ENCODE data around the gene DEUP1.

Gene DEUP1

DNA sequence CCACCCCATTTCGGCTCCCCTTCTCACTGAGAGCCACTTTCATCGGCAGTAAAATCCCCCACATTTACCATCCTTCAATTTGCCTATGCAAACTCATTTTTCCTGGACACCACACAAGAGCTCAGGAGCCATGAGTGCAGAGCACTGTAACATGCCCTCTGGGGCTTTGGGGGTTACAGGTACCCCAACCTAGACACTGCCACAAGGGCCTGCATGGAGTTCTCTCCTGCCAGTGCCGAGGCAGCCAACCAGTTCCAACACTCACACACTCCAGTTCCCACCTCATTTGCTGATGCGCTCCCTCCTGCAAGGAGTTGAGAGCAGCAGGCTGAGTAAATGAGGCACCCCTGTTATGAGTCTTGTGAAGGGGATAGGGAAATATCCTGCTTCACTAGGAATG lies 136.5 kb downstream of the DEUP1 start:
- Histone ChIP-seq H3K79me2 (ENCODE audit: low read length) (no peaks in the 10 kb centered on the region), H3K36me3 (replicated peaks; ENCODE audit: low read depth, low read length) (no peaks in the 10 kb centered on the region), H3K27me3 (ENCODE audit: low read depth, low read length) (no peaks in the 10 kb centered on the region), H3K9me3 (ENCODE audit: insufficient read depth, low read length) (no peaks in the 10 kb centered on the region), H3K27ac (ENCODE audit: low read length) (no peak overlapping the region), H4K20me1 (ENCODE audit: insufficient read depth, low read length) (no peaks in the 10 kb centered on the region), H3K4me2 (ENCODE audit: low read length) (no peak overlapping the region), H3K9ac (ENCODE audit: low read length) (no peak overlapping the region), H2AFZ (ENCODE audit: low read depth, low read length) (no peak overlapping the region), H3K4me3 (ENCODE audit: low read length) (no peak overlapping the region), H3K4me1 (ENCODE audit: low read length) (no peaks in the 10 kb centered on the region)
- TF ChIP-seq, protein P1, sequence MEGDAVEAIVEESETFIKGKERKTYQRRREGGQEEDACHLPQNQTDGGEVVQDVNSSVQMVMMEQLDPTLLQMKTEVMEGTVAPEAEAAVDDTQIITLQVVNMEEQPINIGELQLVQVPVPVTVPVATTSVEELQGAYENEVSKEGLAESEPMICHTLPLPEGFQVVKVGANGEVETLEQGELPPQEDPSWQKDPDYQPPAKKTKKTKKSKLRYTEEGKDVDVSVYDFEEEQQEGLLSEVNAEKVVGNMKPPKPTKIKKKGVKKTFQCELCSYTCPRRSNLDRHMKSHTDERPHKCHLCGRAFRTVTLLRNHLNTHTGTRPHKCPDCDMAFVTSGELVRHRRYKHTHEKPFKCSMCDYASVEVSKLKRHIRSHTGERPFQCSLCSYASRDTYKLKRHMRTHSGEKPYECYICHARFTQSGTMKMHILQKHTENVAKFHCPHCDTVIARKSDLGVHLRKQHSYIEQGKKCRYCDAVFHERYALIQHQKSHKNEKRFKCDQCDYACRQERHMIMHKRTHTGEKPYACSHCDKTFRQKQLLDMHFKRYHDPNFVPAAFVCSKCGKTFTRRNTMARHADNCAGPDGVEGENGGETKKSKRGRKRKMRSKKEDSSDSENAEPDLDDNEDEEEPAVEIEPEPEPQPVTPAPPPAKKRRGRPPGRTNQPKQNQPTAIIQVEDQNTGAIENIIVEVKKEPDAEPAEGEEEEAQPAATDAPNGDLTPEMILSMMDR (IDR thresholded peaks at IDR 0.05; ENCODE audit: low read depth, low read length): no peak
- no peak for TF ChIP-seq EZH2phosphoT487 (IDR thresholded peaks at IDR 0.05; ENCODE audit: low read depth)

GRCh38 chr11:93468290-93468689 lies 137.7 kb downstream of the DEUP1 start:
- no peak overlapping the region for H3K27ac ChIP-seq (ENCODE audit: low read length)
- H3K4me1 ChIP-seq (ENCODE audit: low read length): no peaks in the 10 kb centered on the region
- H4K20me1 ChIP-seq (ENCODE audit: insufficient read depth, low read length): no peaks in the 10 kb centered on the region

DNA sequence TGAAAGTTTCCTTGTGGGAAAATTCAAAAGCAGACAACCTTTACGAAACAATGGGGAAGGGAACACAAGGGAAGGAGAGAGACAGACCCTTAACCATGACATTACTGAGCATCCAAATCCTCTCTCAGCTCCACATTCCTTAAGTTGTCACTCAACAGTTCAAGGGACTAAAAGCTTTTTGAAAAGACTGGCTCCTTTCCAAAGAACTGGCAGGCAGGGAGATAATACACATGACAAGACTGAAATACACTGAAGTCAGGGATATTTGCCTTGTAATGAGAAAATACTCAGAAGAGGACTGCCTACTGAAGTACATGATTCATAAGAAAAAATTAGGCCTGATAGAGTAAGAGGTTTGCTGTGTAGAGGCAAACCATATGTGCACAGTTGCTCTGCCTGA lies 143.6 kb downstream of the DEUP1 start:
- no peak overlapping the region for H3K4me3 ChIP-seq (ENCODE audit: low read length)
- H3K4me2 ChIP-seq (ENCODE audit: low read length): no peak overlapping the region
- no peak overlapping the region for H3K27ac ChIP-seq (ENCODE audit: low read length)
- H4K20me1 ChIP-seq (ENCODE audit: insufficient read depth, low read length): no peaks in the 10 kb centered on the region
- H3K79me2 ChIP-seq (ENCODE audit: low read length): no peaks in the 10 kb centered on the region
- no peaks in the 10 kb centered on the region for H3K27me3 ChIP-seq (ENCODE audit: low read depth, low read length)
- H2AFZ ChIP-seq (ENCODE audit: low read depth, low read length): no peak overlapping the region
- TF ChIP-seq, protein P1 (IDR thresholded peaks at IDR 0.05; ENCODE audit: low read depth, low read length): no peak
- TF ChIP-seq EZH2phosphoT487 (IDR thresholded peaks at IDR 0.05; ENCODE audit: low read depth): no peak
- no peaks in the 10 kb centered on the region for H3K9me3 ChIP-seq (ENCODE audit: insufficient read depth, low read length)
- H3K4me1 ChIP-seq (ENCODE audit: low read length): no peaks in the 10 kb centered on the region
- peaks cover 9% of the 10 kb centered on the region for H3K36me3 ChIP-seq (replicated peaks; ENCODE audit: low read depth, low read length)
- H3K9ac ChIP-seq (ENCODE audit: low read length): no peak overlapping the region

More at GRCh38 chr11:93468290-93468689, 137.7 kb downstream of the DEUP1 start:
- Histone ChIP-seq H3K27me3 (ENCODE audit: low read depth, low read length) (no peaks in the 10 kb centered on the region), H3K36me3 (replicated peaks; ENCODE audit: low read depth, low read length) (no peaks in the 10 kb centered on the region), H3K4me3 (ENCODE audit: low read length) (no peak overlapping the region), H3K4me2 (ENCODE audit: low read length) (no peak overlapping the region), H3K79me2 (ENCODE audit: low read length) (no peaks in the 10 kb centered on the region), H3K9me3 (ENCODE audit: insufficient read depth, low read length) (no peaks in the 10 kb centered on the region), H2AFZ (ENCODE audit: low read depth, low read length) (no peak overlapping the region), H3K9ac (ENCODE audit: low read length) (no peak overlapping the region)
- TF ChIP-seq, protein P1 (IDR thresholded peaks at IDR 0.05; ENCODE audit: low read depth, low read length): no peak
- TF ChIP-seq EZH2phosphoT487 (IDR thresholded peaks at IDR 0.05; ENCODE audit: low read depth): no peak

GRCh38 chr11:93476796-93477195 lies 146.3 kb downstream of the DEUP1 start:
- Histone ChIP-seq H3K4me2 (ENCODE audit: low read length) (no peak overlapping the region), H3K79me2 (ENCODE audit: low read length) (no peaks in the 10 kb centered on the region), H3K9ac (ENCODE audit: low read length) (no peak overlapping the region), H3K4me1 (ENCODE audit: low read length) (no peaks in the 10 kb centered on the region), H4K20me1 (ENCODE audit: insufficient read depth, low read length) (0 out of 2 replicates have a peak, but pooled peaks cover 6% of the 10 kb centered on the region), H3K27ac (ENCODE audit: low read length) (no peak overlapping the region), H2AFZ (ENCODE audit: low read depth, low read length) (no peak overlapping the region), H3K4me3 (ENCODE audit: low read length) (no peak overlapping the region), H3K27me3 (ENCODE audit: low read depth, low read length) (no peaks in the 10 kb centered on the region), H3K9me3 (ENCODE audit: insufficient read depth, low read length) (no peaks in the 10 kb centered on the region), H3K36me3 (replicated peaks; ENCODE audit: low read depth, low read length) (peaks cover 9% of the 10 kb centered on the region)
- TF ChIP-seq, protein P1 (IDR thresholded peaks at IDR 0.05; ENCODE audit: low read depth, low read length): no peak
- TF ChIP-seq EZH2phosphoT487 (IDR thresholded peaks at IDR 0.05; ENCODE audit: low read depth): no peak

Data from OCI-LY3 (cell line).